Adrenal gland (tissue), 5 donors: ENCODE data around the gene FHDC1.

Experiments used
- CTCF ChIP-seq, 6 experiments: fragments of 450-650 bp in 4 of 6; fragments of 200-600 bp in 2 of 6; sonication (generic) in 1 of 6; IDR thresholded peaks; 1 replicate in 5 of 6; 2 replicates in 1 of 6; pipeline versions ENCODE4 v1.5.1 to v1.8.0; 2016 to 2021; ENCODE audit warnings: antibody characterized with exemption in 6 of 6, mild to moderate bottlenecking in 2 of 6, moderate library complexity in 1 of 6
- POLR2A ChIP-seq, 2 donors: fragments of 450-650 bp; IDR thresholded peaks; one replicate each; pipeline ENCODE4 v1.6.1; 2017; ENCODE audit warnings: antibody characterized with exemption in 2 of 2, mild to moderate bottlenecking in 2 of 2, moderate library complexity in 1 of 2
- donor health status: DM: no; HTN: no; CAD: no.

- TF ChIP-seq CTCF (IDR thresholded peaks at IDR 0.05) (no peak), POLR2A (IDR thresholded peaks at IDR 0.05) (no peak)
These were observed 66.0 kb downstream of the FHDC1 start for GRCh38 chr4:153002110-153002509.
